Chondrocyte (in vitro differentiated cells): ENCODE data around the gene SYPL2. TPM values are rescaled to one million over a fixed set of nuclear protein-coding genes. Genes with fewer than 3 reads are reported as not detected.

Experiments used
- DNase-seq: peaks from one replicate; pipeline ENCODE4 v3.0.0; 2021; ENCODE audit warnings: mixed read lengths, low spot score
- H3K27ac Mint-ChIP-seq: one replicate; pipeline ENCODE4 v1.8.0; 2021; ENCODE audit warnings: mild to moderate bottlenecking, moderate library complexity, mixed read lengths; ENCODE audit not compliant: unreplicated experiment
- H3K27me3 Mint-ChIP-seq: 2 replicates; pipeline ENCODE4 v1.8.0; 2021; ENCODE audit warnings: low read depth, mixed read lengths
- H3K36me3 Mint-ChIP-seq: 2 replicates; pipeline ENCODE4 v1.8.0; 2021; ENCODE audit warnings: low read depth, mixed read lengths
- H3K4me1 Mint-ChIP-seq: 2 replicates; pipeline ENCODE4 v1.8.0; 2021; ENCODE audit warnings: low read depth, mild to moderate bottlenecking, mixed read lengths
- H3K4me3 Mint-ChIP-seq: one replicate; pipeline ENCODE4 v1.8.0; 2021; ENCODE audit warnings: mild to moderate bottlenecking, moderate library complexity, mixed read lengths; ENCODE audit not compliant: unreplicated experiment
- H3K9me3 Mint-ChIP-seq: 2 replicates; pipeline ENCODE4 v1.8.0; 2021; ENCODE audit warnings: low read depth, mixed read lengths
- total RNA-seq: library from RNA; stranded (reverse); gene quantifications from 3 replicates; pipeline ENCODE4 v1.2.1, GENCODE V29; 2021
- TF ChIP-seq, protein P1 (sequence below): fragments of 200-600 bp; sonication (generic); IDR thresholded peaks from 2 replicates; pipeline ENCODE4 v1.5.0; 2021; ENCODE audit warnings: antibody characterized with exemption, mild to moderate bottlenecking, moderate library complexity

SYPL2 gene
- total RNA-seq, 1 donor from 2014 or later, result 1.3 TPM

- peaks cover 5% of the 10 kb centered on the region for H3K27me3 Mint-ChIP-seq
- no peaks in the 10 kb centered on the region for H3K9me3 Mint-ChIP-seq
- TF ChIP-seq, protein P1, sequence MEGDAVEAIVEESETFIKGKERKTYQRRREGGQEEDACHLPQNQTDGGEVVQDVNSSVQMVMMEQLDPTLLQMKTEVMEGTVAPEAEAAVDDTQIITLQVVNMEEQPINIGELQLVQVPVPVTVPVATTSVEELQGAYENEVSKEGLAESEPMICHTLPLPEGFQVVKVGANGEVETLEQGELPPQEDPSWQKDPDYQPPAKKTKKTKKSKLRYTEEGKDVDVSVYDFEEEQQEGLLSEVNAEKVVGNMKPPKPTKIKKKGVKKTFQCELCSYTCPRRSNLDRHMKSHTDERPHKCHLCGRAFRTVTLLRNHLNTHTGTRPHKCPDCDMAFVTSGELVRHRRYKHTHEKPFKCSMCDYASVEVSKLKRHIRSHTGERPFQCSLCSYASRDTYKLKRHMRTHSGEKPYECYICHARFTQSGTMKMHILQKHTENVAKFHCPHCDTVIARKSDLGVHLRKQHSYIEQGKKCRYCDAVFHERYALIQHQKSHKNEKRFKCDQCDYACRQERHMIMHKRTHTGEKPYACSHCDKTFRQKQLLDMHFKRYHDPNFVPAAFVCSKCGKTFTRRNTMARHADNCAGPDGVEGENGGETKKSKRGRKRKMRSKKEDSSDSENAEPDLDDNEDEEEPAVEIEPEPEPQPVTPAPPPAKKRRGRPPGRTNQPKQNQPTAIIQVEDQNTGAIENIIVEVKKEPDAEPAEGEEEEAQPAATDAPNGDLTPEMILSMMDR, result no peak
- DNase-seq, result no peak
- peak overlapping the region; percentile 76 for H3K4me3 Mint-ChIP-seq
- H3K4me1 Mint-ChIP-seq, result peaks cover 20% of the 10 kb centered on the region
- no peaks in the 10 kb centered on the region for H3K36me3 Mint-ChIP-seq
- no peak overlapping the region for H3K27ac Mint-ChIP-seq
Measured at GRCh38 chr1:109508001-109508872, 41.9 kb downstream of the SYPL2 start.

DNA sequence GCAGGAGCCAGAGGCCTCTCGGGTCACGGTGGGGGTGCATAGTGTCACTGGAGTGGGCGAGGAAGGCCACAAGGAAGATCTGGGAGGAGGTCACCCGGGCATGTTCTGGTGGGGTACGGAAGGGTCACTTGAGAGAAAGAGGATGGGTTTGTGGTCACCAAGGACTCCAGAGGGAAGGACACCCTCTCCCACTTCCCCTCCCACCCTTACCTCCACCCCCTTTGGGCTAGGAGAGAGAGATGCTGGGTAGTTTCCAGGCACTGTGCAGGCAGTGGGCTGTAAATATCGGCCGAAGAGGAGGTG is 42.5 kb downstream of the SYPL2 start:
- no peak for DNase-seq
- Mint-ChIP-seq H3K27ac (no peak overlapping the region), H3K9me3 (no peaks in the 10 kb centered on the region), H3K4me1 (peaks cover 20% of the 10 kb centered on the region), H3K27me3 (peaks cover 5% of the 10 kb centered on the region), H3K36me3 (no peaks in the 10 kb centered on the region), H3K4me3 (peak overlapping the region; percentile 76)
- TF ChIP-seq, protein P1, result no peak

DNA sequence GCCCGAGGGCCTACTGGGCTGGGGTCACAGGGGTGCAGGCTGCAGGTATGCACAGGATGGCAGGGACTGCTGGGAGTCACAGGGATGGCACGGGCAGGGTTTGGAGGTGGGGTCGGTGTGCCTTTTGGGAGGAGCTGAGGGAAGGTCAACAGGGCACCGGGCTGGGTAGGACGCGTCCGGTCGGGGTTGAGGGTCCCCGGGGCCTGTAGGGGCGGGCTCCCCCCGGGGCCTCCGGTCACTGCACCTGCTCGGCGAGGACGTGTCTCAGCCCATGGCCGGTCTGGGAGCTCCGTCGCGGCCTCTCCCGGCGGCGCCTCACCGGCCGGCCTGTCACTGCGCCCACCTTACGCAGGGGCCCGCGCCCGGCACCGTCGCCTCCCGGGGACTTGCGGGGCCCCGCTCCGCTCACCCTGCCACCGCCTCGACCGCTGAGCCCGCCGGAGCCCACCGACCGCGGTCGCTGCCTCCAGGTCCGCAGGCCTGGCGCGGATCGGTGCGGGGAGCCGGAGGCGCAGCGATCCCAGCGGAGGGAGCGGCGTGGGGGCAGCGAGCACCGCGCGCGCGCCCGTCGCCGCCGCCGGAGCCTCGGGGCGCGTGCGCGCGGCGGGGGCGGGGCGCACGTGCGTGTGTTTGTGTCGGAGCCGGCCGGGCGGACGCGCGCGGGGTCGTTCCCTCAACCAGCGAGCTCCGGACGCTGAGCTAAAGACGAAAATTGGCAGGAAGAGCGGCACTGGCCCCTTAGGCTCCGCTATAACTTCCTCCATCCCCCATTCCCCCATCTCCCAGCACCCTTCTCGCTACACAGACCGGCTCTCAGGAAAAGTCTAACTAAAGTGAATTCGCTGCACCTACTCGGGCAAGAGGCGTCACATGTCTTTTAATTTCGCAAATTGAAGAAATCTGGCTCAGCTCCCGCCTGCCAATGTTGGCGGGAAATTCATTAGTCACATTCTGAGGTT is 43.1 kb downstream of the SYPL2 start, which contains the start of gene AMIGO1:
TSS of gene AMIGO1 (minus strand) at position 552 of the 959 bp plus-strand sequence. CDS start 815 bp downstream, outside the sequence.
- Mint-ChIP-seq H3K9me3 (no peaks in the 10 kb centered on the region), H3K27me3 (peaks cover 5% of the 10 kb centered on the region), H3K4me1 (peaks cover 20% of the 10 kb centered on the region), H3K27ac (no peak within 1 kb of the TSS), H3K36me3 (no peaks in the 10 kb centered on the region), H3K4me3 (peak within 1 kb of the TSS; percentile 78)
- DNase-seq, result no peak
- TF ChIP-seq, protein P1, result no peak

GRCh38 chr1:109513110-109513710 is 46.9 kb downstream of the SYPL2 start:
- Mint-ChIP-seq H3K4me3 (no peak overlapping the region), H3K27ac (no peak overlapping the region), H3K36me3 (no peaks in the 10 kb centered on the region), H3K27me3 (peaks cover 5% of the 10 kb centered on the region), H3K4me1 (peaks cover 27% of the 10 kb centered on the region), H3K9me3 (no peaks in the 10 kb centered on the region)
- no peak for DNase-seq
- TF ChIP-seq, protein P1, result no peak

- H3K4me1 Mint-ChIP-seq, result peaks cover 15% of the 10 kb centered on the region
- H3K27ac Mint-ChIP-seq, result no peak overlapping the region
- no peak for DNase-seq
- no peaks in the 10 kb centered on the region for H3K9me3 Mint-ChIP-seq
- no peaks in the 10 kb centered on the region for H3K36me3 Mint-ChIP-seq
- TF ChIP-seq, protein P1, result no peak
- no peak overlapping the region for H3K4me3 Mint-ChIP-seq
- peaks cover 5% of the 10 kb centered on the region for H3K27me3 Mint-ChIP-seq
Measured at GRCh38 chr1:109514846-109515245, 48.5 kb downstream of the SYPL2 start.
